Measurements from ENCODE around the gene RAG1.

Gene RAG1

GRCh38 chr11:36590513-36590912 is 22.7 kb downstream of the RAG1 start:
- DNase-seq (ENCODE audit: low spot score), result no peak

GRCh38 chr11:36591433-36591832 is 23.6 kb downstream of the RAG1 start:
- DNase-seq (ENCODE audit: low spot score), result no peak

GRCh38 chr11:36594316-36594989 is 26.6 kb downstream of the RAG1 start, which contains the start of gene IFTAP:
Gene IFTAP, plus strand, starts transcription at chr11:36594502. Its CDS starts 15,602 bp downstream, at chr11:36610104.
- peak; percentile 96 for DNase-seq (ENCODE audit: low spot score)

GRCh38 chr11:36596880-36597279 is 29.1 kb downstream of the RAG1 start:
- no peak for DNase-seq (ENCODE audit: low spot score)

- DNase-seq (ENCODE audit: low spot score), result no peak
Measured at GRCh38 chr11:36598051-36598450, 30.2 kb downstream of the RAG1 start, which contains the start of gene RAG2. Gene RAG2, minus strand, starts transcription at chr11:36598236. Its CDS starts 4,068 bp downstream, at chr11:36594168.

GRCh38 chr11:36600180-36600579 is 32.4 kb downstream of the RAG1 start:
- DNase-seq (ENCODE audit: low spot score), result no peak

GRCh38 chr11:36601155-36601554 is 33.3 kb downstream of the RAG1 start:
- no peak for DNase-seq (ENCODE audit: low spot score)

GRCh38 chr11:36602135-36602534 is 34.3 kb downstream of the RAG1 start:
- DNase-seq (ENCODE audit: low spot score), result no peak

- DNase-seq (ENCODE audit: low spot score), result no peak
Measured at GRCh38 chr11:36605221-36606216, 37.7 kb downstream of the RAG1 start.

- DNase-seq (ENCODE audit: low spot score), result no peak
Measured at GRCh38 chr11:36608491-36609199, 40.8 kb downstream of the RAG1 start.

GRCh38 chr11:36609383-36609782 is 41.6 kb downstream of the RAG1 start:
- no peak for DNase-seq (ENCODE audit: low spot score)

GRCh38 chr11:36615826-36616225 is 48.0 kb downstream of the RAG1 start:
- DNase-seq (ENCODE audit: low spot score), result no peak

GRCh38 chr11:36617543-36618362 is 49.9 kb downstream of the RAG1 start:
- no peak for DNase-seq (ENCODE audit: low spot score)

- no peak for DNase-seq (ENCODE audit: low spot score)
Measured at GRCh38 chr11:36618363-36619047, 50.7 kb downstream of the RAG1 start.

GRCh38 chr11:36619502-36619901 is 51.7 kb downstream of the RAG1 start:
- DNase-seq (ENCODE audit: low spot score), result no peak

- no peak for DNase-seq (ENCODE audit: low spot score)
Measured at GRCh38 chr11:36620246-36620645, 52.4 kb downstream of the RAG1 start.

GRCh38 chr11:36622431-36623136 is 54.8 kb downstream of the RAG1 start:
- DNase-seq (ENCODE audit: low spot score), result peak; percentile 44

- DNase-seq (ENCODE audit: low spot score), result no peak
Measured at GRCh38 chr11:36623494-36623893, 55.7 kb downstream of the RAG1 start.

- no peak for DNase-seq (ENCODE audit: low spot score)
Measured at GRCh38 chr11:36627006-36627405, 59.2 kb downstream of the RAG1 start.

- no peak for DNase-seq (ENCODE audit: low spot score)
Measured at GRCh38 chr11:36627471-36627870, 59.7 kb downstream of the RAG1 start.
